Omental fat pad (tissue), 4 donors: Measurements from ENCODE around the gene TTLL5. TPM values are rescaled to one million over a fixed set of nuclear protein-coding genes. Genes with fewer than 3 reads are reported as not detected.

ENCODE experiments used
- ATAC-seq: fragments of 150-250 bp; one replicate; pipeline ENCODE4 v1.9.1; 2016; ENCODE audit warnings: mild to moderate bottlenecking, moderate library complexity; ENCODE audit not compliant: low FRiP score
- DNase-seq: peaks from one replicate; pipeline ENCODE4 v3.0.0-alpha.2; 2019; ENCODE audit warnings: low spot score
- total RNA-seq, 4 donors: library from RNA; depleted of rRNA; stranded (reverse); fragments of >200 nt; gene quantifications; one replicate each; pipeline ENCODE4 v1.1.0, GENCODE V29; 2016
- TF ChIP-seq, protein P1 (sequence below), 3 donors: fragments of 450-650 bp; IDR thresholded peaks; one replicate each; pipeline ENCODE4 v1.5.1; 2016 to 2017; ENCODE audit warnings: antibody characterized with exemption in 3 of 3, mild to moderate bottlenecking in 3 of 3, moderate library complexity in 2 of 3

The TTLL5 gene
- total RNA-seq, 4 donors from 2014 or later: 17.3 to 28.2 (median 22.2) TPM

DNA sequence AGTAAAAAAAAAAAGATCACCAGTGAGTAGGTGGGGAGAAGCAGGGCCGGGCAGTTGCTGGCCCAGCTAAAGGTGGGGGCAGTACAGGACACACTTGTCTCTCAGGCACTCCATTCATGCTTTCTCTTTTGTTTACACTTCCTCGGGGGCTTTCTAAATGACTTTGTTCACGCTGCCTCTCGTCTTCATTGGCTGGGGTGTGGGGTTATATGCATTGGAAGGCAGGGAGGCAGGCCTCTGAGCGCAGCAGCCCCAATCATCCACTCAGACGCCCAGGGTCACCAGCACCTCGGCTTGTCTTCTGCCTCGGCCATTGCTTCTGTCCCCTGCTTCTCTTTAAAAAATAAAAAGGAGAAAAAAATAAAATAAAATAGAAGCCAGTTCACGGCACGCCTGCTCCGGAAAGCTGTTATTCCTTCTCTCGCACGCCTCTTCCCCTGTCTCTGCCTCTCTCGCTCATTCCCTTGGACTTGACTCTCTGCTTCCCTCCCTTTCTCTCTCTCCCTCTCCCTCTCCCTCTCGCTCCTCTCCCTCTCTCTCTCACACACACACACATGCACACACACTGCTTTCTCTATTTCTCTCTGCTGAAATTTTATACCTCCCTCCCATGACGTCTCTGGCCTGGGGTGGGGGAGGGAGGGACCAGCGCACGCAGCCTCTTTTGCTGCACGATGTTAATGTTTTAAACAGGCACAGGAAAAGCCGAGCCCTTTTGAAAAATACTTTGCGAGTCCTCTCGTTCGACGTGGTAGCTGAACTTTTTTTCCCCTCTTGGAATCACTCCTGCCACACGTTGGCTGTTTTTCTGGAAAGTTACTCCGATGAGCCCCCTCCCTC, 320.6 kb downstream of the TTLL5 start, which contains the start of gene TGFB3:
Gene TGFB3 (minus strand): TSS at position 570 of the 840 bp plus-strand sequence. CDS start 1,102 bp downstream, outside the sequence.
- DNase-seq: peak; percentile 37
- ATAC-seq: peak; percentile 75
- TF ChIP-seq, protein P1, sequence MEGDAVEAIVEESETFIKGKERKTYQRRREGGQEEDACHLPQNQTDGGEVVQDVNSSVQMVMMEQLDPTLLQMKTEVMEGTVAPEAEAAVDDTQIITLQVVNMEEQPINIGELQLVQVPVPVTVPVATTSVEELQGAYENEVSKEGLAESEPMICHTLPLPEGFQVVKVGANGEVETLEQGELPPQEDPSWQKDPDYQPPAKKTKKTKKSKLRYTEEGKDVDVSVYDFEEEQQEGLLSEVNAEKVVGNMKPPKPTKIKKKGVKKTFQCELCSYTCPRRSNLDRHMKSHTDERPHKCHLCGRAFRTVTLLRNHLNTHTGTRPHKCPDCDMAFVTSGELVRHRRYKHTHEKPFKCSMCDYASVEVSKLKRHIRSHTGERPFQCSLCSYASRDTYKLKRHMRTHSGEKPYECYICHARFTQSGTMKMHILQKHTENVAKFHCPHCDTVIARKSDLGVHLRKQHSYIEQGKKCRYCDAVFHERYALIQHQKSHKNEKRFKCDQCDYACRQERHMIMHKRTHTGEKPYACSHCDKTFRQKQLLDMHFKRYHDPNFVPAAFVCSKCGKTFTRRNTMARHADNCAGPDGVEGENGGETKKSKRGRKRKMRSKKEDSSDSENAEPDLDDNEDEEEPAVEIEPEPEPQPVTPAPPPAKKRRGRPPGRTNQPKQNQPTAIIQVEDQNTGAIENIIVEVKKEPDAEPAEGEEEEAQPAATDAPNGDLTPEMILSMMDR (IDR thresholded peaks at IDR 0.05): no peak

DNA sequence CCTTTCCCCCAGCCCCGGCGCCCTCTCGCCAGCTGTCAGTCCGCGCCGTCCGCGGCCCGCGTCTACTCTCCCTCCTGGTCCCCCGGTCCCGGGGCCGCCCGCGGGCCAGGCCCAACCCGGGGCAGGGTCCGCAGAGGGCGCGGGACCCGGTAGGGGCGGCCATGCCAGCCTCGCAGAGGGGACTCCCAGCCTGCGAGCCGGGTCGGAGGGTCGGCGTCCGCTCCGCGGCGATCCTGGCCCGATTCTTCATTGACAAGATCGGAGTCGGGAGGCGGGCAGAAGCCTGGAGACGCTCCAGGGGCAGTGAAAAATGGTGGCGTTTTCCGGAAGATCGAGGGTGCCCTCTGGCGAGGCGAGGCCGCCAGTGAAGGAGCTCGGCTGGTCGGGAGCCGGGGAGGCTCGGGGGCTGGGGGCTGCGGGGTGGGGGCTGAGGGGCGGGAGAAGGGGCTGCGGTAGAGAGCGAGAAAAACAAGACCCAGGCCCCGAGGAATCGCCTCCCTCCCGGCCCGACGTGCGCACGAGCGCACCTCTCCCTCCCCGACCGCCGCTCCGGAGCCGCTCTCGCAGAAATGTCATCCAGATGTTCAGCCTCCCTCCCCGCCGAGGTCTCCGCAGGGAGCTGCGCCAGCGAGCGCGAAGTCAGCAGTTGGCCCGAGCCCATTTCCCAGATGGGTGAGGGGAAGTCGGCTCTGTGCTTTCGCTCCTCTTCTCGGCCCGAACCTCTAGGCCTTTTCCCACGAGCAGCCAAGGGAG, 321.4 kb downstream of the TTLL5 start:
- peak; percentile 57 for ATAC-seq
- peak; percentile 46 for DNase-seq
- TF ChIP-seq, protein P1 (IDR thresholded peaks at IDR 0.05): no peak

DNA sequence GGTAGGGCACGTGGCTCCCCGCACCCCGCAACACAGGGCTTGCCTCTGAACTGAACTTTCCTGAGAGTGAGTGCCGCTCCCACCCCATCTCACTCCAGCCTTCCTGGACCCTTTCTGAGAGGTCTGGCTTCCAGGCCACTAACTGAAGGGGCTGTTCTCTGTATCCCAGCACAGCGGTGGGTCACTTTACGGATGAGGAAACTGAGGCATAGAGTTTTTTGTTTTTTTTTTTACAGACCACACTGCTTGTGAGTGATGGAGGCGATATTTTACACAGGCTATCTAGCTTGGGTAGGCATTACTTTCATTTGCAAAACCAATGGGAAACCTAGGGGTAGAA, 321.9 kb downstream of the TTLL5 start:
- DNase-seq (no peak), ATAC-seq (no peak)
- TF ChIP-seq, protein P1 (IDR thresholded peaks at IDR 0.05): no peak

DNA sequence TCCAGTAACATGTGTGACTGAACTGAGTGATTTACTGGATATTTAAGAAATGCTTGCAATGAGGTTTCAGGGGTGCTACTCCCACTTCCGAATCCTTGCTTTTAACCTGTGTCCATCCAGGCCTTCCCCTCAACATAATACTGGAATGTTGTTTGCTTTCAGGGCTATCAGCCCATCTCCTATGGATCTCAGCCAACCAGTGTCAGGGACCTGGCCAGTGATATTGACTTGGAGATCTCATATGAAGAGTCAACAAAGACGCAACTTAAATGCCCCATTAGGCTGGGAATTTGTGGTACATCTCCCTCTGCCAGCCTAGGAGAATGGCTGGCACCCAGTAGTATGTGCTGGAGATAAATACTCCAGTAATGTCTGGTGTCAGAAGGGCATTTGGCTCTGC, 323.6 kb downstream of the TTLL5 start:
- ATAC-seq: no peak
- TF ChIP-seq, protein P1 (IDR thresholded peaks at IDR 0.05): no peak
- no peak for DNase-seq

DNA sequence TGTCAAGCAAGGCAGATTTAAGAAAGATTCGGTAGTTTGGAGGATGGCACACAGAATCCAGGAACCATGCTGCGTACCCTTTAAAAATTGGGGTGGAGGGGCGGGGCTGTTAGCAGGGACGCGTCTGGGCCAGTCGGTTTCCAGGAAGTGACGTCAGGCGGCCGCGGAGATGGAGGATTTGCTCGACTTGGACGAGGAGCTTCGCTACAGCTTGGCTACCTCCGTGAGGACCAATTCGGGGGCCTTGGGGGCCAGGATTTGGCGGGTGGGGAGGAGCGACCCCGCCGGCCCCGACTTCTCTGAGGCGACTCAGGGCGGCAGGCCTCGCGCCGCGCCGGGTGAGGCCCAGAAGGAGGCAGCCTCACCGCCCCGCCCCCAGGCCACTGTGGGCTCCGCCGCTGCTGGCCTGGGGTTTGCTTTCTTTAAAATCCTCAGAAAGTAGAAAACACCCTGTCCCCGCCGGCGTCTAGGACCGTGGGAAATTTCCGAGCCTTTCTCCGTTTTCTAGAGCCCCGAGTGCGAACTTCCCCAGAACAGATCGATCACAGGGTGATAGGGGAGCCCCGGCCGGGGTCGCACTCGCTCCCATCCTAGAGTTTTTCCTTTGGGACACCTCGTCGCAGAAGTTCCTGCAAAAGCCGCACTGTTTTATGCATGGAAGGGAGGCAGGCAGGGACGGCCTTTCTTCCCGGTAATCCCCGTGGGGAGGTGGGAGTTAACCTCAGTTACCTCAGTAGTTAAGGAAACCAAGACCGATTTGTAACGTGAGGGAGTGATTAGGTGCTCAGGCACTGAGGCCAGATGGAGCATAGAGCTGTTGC, 324.8 kb downstream of the TTLL5 start, which contains the start of gene IFT43:
Gene IFT43 (plus strand): TSS at position 146 of the 821 bp plus-strand sequence. CDS start 24 bp downstream, at position 170.
- peak; percentile 94 for DNase-seq
- peak; percentile 30 for ATAC-seq
- TF ChIP-seq, protein P1 (IDR thresholded peaks at IDR 0.05): no peak

DNA sequence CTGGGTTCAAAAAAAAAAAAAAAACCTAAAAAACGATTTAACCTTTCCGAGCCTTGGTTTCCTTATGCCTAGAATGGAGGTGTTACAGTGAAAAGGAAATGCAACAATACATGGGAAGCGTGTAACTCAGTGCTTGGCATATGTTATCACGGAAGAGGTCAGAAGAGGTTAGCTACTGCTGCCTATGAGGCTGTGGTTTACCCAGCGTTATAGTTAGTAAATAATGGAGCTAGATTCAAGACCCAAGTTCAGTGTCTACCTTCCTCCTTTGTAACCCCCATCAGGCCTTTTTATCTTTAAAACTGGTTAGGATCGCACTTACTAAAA, 325.4 kb downstream of the TTLL5 start:
- no peak for DNase-seq
- TF ChIP-seq, protein P1 (IDR thresholded peaks at IDR 0.05): no peak
- no peak for ATAC-seq
